ENCODE results near the gene SLC25A26.

The SLC25A26 gene

DNA sequence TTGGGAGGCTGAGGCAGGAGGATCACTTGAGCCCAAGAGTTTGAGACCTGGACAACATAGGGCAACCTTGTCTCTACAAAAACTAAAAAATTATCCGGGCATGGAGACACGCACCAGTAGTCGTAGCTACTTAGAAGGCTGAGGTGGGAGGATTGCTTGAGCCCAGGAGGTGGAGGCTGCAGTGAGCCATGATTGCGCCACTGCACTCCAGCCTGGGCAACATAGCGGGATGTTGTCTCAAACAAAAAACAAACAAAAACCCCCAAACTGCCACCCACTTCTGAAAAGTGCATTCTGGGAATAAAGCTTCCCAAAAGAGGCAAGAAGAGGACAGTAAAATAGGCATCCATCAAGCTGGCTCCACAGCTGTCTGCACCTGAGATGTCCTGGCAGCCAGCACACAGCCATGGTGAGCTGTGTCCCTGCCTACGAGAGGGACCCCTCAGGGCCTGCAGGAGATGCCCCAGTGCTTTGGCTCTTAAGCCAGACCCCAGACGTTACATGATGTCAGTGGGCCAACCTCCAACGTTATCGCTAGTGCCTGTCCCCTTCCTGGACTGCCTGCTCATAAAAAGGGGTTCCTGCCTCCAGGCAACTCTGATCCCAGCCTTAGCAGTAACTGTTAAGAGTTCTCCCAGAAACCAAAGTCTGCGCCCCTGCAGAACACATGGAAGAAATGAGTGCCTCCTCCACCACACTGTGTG, 178.9 kb downstream of the SLC25A26 start:
- DNase-seq = no peak

- no peak for DNase-seq
Observed at GRCh38 chr3:66400411-66401156, 179.8 kb downstream of the SLC25A26 start.

DNA sequence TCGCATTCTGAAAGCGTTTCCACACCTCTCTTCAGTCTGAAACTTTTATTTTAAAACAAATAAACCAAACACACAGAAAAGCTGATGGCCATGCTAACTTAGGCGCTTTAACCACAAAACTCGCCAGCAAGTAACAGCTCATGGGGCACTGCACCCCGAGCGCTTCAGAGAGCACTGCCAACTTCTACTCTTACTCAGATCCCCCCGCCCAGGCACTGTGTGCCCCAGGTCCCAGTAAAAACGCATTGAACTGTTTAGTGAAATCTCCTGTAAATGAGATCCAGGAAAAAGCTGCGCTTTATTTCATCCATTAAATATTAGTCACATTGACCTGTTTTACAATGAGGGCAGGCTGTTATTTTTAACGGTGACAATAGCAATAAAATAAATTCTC, 180.4 kb downstream of the SLC25A26 start:
- DNase-seq = no peak

DNA sequence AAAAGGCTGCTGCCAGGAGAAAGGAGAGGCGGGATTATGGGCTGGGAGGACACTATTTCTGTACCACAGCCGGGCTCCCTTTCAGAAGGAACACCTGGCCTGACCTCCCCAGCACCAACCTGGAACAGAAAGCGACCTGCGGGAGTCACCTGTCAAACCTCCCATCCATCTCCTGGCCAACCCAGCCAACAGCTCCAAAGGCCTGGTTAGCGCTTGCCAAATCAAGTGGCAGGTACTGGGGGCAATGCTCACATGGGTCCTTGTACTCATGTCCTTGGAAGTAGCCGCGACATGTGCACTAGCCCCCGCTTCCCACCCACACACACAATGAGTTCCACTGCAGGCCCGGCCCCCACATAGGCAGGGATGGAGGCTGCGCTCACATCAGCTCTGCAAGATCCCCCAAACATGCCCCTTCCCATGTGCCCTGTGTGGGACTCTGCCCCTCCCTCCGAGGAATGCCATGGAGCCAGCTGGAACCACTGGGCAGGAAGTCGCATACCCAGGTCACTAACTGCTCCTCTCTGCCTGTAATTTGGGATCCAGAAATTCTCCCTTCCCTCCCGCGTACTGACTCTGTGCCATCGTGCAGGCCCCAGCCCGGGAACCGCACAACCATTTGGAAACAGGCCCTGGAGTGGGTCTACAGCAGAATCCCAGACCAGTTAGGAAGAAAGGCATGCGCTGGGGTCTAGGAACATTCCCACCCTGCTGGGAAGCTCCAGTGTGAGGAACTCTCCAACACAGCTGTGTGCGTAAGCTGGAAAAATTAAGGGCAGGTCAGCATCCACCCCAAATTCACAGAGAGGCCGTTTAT, 181.1 kb downstream of the SLC25A26 start:
- DNase-seq = no peak

DNA sequence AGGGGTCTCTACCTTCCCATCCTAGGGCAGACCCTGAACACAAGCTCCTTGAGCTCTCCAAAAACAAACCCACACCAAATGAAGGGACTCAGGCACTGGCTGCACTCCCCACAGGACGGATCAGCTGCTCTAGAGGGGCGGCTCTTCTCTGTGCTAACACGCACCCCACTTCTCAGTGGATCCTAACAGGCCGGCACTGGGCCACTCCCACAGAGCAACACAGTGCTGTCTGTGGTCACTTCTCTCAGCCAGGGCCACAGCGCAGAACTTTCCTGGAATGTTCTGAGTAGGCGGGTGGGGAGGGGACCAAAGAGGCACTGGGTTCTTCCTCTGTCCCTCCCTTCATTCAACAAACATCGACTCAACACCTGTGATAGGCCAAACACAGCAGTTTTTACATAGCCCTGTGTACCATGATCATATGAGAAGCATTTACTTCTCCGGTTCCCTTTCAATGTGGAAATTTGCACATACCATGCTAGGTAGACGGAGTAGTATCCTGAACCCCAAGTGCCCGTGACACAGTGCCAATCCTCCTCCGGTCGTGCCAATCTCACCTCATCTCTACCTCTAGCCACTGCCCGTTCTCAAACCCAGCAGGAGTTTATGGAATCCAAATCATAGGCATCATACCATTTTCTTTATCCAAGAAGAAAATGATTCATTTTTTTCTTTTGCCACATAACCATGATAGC, 181.9 kb downstream of the SLC25A26 start:
- DNase-seq = no peak

GRCh38 chr3:66403323-66403990, 182.7 kb downstream of the SLC25A26 start:
- DNase-seq = no peak

DNA sequence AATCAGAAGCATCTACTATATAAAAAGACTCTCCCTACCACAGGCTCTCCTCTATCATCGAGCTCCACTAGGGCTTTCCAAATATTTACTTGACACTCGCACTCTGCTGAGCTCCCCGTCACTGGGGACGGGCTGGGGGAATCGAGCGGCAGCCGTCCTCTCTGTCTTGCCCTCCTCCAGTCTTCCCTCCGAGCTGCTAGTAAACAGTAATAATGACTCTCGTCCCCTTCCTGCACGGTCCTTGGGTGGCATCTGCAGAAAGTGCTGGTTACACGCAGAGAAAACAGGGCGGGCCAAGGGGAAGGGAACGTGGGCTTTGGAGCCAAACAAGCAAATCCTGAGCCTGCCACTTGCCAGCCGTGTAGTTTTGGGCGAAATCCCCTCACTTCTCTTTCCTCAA, 183.4 kb downstream of the SLC25A26 start:
- no peak for DNase-seq

DNA sequence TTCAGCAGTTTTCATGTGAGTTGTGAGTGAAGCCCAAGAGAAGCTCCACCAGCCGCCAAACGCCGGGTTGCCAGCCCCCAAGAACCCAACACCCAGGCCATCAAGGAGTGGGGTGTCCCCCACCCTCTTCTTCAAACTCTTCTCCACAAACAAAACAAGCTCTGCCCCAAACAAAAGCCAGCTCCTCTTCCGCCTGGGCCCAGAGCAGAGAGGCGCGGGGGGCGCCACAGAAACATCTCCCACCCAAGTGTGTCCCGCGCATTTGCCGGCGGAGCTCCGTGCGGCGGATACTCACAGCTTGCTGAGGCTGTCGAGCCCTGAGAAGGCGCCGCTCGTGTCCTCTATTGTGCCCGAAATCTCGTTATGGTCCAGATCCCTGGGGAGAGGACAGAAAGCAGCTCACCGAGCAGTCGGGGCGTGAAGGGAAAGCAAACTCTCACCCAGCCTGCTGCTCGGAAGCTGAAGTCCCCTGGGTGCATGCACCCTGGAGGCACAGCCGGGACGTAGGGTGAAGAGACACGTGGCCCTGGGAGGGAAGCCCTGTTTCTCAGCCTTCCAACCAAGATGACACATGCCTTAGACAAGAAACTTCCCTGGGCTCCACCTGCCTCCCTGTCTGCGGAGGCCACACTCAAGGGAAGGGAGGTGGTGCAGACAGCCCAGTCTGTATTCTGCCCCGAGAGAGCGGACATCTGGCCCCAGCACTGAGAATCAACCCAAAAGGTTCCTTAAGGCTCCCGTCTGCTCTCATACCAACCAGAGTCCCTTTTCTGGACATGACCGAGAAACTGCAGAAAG, 184.3 kb downstream of the SLC25A26 start:
- DNase-seq = no peak

DNA sequence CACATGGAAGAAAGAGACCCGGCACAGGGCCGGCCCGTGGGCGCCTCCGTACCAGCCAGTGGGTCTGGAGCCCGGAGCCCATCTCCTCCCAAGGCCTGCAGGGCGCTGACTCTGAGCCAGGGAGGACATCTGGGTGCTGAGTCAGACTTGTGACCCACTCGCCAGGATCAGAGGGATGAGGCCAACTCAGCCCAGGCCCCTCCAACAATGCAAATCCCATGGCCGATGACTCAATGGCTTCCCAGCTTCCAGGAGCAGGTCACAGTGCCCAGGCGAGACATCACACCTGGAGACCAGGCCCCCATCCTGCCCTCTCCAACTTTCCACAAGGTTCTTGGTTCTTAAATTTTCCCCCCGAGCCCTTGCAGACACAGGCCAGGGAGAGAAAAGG, 184.9 kb downstream of the SLC25A26 start:
- DNase-seq = no peak

- DNase-seq = no peak
Observed at GRCh38 chr3:66406163-66406562, 185.4 kb downstream of the SLC25A26 start.

DNA sequence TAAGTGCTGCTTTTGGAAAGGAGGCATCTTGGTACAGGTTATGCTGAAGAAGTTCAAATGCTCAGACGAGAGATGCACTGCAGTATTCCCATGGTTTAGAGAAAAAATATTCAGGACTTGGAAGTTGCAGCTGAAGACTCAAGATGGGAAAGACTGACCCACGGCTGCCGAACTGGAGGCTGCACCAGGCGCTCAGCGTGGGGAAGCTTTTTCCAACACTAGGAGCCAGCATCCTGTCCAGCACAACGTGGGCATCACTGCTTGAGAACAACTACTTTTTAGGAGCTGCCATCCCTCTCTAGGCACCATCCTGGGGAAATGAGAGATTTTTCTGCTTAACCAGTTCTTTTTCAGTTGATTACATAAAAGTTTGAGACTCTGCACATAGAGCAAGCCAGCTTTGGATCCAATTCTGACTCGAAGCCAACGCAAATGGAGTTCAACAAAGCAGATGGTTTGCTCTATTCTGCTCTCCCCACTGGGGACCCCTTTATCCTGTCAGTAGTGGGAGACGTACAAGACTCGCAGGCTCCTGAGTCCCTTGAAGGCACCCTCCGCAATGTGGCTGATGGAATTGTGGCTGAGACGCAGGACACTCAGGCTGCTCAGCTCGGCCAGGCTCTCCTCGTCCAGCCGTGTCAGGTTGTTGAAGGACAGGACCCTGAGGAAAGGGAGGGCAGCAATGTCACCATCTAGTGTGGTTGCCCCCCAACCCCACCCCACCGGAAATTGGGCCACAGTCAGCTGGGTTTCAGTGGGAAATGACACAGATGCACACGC, 186.2 kb downstream of the SLC25A26 start:
- DNase-seq = no peak

DNA sequence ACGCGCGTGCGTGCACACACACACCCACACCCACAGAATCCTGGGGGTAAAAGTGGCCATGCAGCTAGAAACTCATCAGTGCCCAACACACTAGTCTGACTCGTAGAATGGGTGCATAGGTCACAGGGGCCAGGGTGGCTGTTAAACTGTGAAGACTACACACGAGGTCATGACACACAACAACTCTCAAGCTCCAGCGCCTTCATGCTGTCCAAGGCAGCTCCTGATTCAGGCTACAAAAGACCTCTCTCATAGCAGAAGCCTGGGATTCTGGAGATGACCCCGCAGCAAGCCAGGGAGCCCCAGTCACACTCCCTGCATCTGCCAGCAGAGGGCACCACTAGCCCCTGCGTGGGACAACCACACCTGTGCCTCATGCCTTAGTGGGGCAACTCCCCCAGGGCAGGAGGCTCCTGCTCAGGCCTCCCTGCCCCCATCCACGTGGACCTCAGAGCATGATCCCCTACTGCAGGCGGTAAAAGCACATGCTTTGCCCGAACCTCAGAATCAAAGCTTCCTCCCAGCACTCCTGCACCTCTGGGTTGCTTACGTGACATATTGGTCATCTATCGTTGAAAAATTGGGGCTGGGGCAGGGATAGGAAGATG, 186.9 kb downstream of the SLC25A26 start:
- DNase-seq = peak; percentile 97

DNA sequence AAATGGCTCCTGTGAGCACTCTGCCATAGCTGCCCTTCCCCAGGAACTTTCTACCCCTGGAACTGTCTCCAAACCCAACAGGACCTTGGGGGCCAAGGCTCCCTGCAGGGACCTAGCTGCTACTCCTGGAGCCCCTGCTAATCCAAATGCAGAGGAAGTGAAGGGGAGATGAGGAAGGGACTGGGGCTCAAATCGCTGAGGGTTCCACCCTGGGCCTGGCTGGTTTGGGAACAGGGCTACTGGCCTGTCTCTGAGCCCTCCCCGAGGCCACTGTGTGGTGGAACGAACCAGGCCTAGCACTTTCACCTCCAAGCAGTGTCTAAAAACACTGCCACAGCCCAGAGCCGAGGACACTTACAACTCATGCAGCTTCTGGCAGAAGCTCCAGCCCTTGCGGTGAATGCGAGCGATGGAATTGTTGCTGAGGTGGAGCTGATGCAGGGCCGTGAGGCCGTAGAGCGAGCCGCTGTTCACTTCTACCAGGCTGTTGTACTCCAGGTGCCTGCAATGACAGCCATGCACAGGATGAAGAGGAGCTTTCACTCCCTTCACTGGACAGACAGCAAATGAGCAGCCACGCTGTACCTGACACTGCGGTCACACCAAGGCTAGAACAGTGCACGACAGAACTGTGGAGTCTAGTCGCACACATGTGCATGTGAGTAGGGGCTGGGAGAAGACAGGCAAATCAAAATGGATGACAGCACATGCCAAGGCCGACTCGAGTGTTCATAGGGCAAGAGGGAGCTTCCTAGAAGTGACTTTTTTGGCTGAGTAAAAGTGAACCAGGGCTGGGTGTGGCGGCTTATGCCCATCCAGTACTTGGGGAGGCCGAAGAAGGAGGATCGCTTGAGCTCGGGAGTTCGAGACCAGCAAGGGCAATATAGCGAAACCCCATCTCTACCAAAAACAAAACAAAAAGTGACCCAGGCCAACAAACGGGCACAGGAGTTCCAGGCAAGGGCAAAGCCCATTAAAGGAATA, 189.3 kb downstream of the SLC25A26 start:
- no peak for DNase-seq

DNA sequence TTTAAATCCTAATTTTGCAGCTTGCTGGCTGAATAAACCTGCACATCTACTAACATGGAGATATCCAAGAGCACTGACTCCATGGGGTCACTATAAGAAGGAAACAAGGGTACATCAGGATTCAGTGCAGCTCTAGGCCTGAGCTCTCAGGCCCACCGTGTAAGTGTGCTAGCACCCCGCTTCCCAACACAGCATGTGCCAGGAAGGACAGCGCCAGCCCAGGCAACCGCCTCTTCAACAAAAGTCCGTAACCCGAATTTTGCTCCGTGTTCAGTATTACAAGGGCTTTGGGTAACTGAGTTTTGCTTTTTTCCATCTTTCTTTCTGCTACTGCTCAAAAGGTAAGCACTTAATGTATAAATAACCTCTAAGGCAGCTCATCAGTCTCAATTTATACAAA, 190.2 kb downstream of the SLC25A26 start:
- DNase-seq = no peak

DNA sequence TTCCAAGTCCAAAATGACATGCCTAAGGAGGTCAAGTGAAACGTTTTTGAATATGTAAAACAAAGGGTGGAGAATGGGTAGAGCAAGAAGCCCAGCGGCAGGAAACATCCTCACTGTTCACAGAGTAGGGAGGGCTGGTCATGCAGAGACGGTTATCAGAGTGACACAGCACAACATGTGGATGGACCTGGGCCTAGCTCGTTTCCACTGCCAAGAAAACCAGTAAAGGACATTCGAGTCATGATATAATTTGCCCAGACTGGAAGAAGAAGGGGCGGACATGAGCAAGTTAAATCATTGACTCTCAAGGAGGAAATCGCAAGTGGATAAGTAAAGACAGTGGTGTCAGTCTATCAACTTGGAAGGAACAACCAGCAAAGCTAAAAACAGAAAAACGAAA, 190.7 kb downstream of the SLC25A26 start:
- DNase-seq = no peak

DNA sequence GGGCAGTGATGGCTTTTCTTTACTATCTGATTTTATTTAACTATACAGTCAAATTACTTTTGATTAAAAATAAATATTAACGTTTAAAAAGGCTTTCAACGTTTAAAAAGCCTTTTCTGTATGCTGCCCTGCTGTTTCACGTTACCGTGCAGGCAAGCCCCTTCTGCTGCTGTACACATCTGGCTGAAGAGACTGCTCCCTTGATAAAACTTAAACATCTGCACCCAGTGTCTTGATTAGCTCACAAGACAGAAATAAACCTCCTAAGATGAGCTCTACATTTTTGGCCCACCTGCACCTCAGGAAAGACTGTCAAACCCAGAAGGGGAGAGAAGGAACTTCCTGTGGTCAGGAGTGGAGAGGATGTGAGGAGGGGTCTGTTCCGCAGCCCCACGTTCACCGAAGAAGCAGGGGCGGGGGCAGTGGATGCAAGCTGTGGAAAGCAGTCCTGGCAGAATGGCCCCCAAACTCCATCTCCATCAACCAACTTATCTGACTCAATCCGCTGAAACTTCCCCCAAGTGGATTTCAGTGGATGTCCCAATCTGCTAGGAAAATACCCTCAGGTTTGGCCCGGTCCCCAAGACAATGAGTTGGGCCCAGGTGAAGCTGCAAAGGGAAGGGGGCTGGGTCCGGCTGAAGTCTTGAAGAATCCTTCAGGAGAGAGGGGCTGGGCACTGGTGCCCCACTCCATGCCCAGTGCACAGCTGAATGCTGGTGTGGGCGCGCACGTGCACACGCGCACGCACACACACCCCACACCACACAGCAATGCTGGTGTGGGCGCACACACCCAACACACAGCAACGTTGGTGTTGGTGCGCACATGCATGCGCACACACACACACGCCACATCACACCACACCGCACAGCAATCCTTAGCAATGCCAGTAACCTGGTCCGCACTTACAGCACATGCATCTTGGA, 191.4 kb downstream of the SLC25A26 start:
- DNase-seq = no peak

DNA sequence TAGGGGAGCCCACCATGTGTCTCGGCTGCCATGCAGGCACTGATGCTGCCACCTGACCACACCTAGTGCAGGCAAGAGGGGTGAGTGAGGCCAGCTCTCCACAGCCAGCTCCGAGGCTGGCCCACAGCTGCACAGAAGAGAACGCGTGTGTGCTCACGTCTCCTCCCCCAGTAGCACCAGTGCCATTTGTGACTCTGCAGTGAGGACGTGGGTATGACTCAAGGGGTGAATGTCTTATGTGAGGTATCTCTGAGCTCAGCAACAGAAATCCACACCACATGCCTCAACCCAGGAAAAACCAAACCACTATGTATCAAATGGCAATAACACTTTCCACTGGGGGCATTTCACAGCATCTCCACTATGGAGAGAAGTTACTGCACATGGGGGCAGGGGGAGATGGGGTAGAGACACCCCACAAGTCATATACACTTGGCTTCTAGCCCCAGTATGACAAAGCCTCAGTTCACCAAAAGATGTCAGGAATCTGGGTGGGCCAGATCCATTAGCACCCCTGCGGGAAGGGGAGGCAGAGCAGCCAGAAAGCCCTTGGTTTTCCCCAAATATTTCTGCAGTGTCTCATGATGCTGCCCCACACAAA, 192.4 kb downstream of the SLC25A26 start:
- DNase-seq = no peak

DNA sequence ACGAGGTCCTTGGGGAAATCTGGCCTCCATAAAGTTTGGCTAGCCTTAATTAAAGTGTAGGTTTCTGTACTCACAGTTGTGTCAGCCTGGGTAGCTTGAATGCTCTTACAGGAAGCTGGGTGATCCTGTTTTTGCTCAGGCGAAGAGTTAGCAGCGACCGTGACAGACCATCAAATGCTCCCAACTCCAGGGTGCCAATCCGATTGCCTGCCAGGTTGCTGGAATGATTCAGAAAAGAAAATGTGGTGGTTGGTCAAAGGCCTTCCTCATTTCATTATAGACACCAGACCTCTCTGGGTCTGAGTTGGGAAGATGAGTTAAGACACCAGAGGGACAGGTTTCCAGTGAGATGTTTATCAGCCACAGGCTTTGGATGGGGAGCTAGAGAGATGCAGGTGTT, 194.0 kb downstream of the SLC25A26 start:
- DNase-seq = no peak
